HepG2 (cell line): Measurements from ENCODE around the gene BCL2L1. TPM values are rescaled to one million over a fixed set of nuclear protein-coding genes. Genes with fewer than 3 reads are reported as not detected.

Experiments used
- ATF3 ChIP-seq: sonication (generic); formaldehyde crosslinking; IDR thresholded peaks from 2 replicates; pipeline ENCODE4 v1.4.0; 2020; ENCODE audit warnings: missing genetic modification reagents
- GATA4 ChIP-seq: sonication (generic); IDR thresholded peaks from 2 replicates; pipeline ENCODE4 v1.6.1; 2016; ENCODE audit warnings: antibody characterized with exemption, low read depth, borderline replicate concordance
- JUNB ChIP-seq: sonication (generic); formaldehyde crosslinking; IDR thresholded peaks from 2 replicates; pipeline ENCODE4 v1.8.0; 2022; ENCODE audit warnings: missing genetic modification reagents, mild to moderate bottlenecking, borderline replicate concordance
- JUND ChIP-seq: sonication (generic); formaldehyde crosslinking; IDR thresholded peaks from 2 replicates; pipeline ENCODE4 v1.8.0; 2022; ENCODE audit warnings: mild to moderate bottlenecking, missing genetic modification reagents
- MAFK ChIP-seq, 2 experiments: IDR thresholded peaks in 1 of 2; conservative IDR thresholded peaks in 1 of 2; 2 replicates each; pipeline ENCODE4 v1.6.1; 2011; ENCODE audit warnings: improper control_type of control experiment in 2 of 2, low read length in 2 of 2
- MYPOP ChIP-seq: sonication (generic); formaldehyde crosslinking; IDR thresholded peaks from 2 replicates; pipeline ENCODE4 v1.8.1; 2023; ENCODE audit warnings: mild to moderate bottlenecking, moderate library complexity, missing genetic modification reagents
- NFRKB ChIP-seq: fragments of 450-650 bp; IDR thresholded peaks from 2 replicates; pipeline ENCODE4 v1.6.1; 2017
- PAXIP1 ChIP-seq: sonication (generic); formaldehyde crosslinking; conservative IDR thresholded peaks from 2 replicates; pipeline ENCODE4 v1.4.0; 2020; ENCODE audit warnings: mild to moderate bottlenecking, missing genetic modification reagents, moderate library complexity
- POLR2AphosphoS2 ChIP-seq: IDR thresholded peaks from 2 replicates; pipeline ENCODE4 v1.6.1; 2011; ENCODE audit warnings: low read depth, low read length, improper control_type of control experiment
- SP140L ChIP-seq: sonication (generic); formaldehyde crosslinking; IDR thresholded peaks from 2 replicates; pipeline ENCODE4 v1.4.0; 2020; ENCODE audit warnings: missing genetic modification reagents, borderline replicate concordance
- ZBTB10 ChIP-seq: sonication (generic); formaldehyde crosslinking; IDR thresholded peaks from 2 replicates; pipeline ENCODE4 v1.4.0; 2020; ENCODE audit warnings: missing genetic modification reagents, borderline replicate concordance
- ZBTB25 ChIP-seq: IDR thresholded peaks from 2 replicates; pipeline ENCODE4 v1.6.1; 2018; ENCODE audit warnings: missing genetic modification reagents
- ZBTB26 ChIP-seq: IDR thresholded peaks from 2 replicates; pipeline ENCODE4 v1.6.1; 2016; ENCODE audit warnings: missing compliant biosample characterization, missing genetic modification reagents, borderline replicate concordance
- ZFAT ChIP-seq: sonication (generic); formaldehyde crosslinking; conservative IDR thresholded peaks from 2 replicates; pipeline ENCODE4 v1.8.1; 2023; ENCODE audit warnings: missing genetic modification reagents, inconsistent platforms
- ZNF10 ChIP-seq: sonication (generic); formaldehyde crosslinking; IDR thresholded peaks from 2 replicates; pipeline ENCODE4 v1.4.0; 2020; ENCODE audit warnings: mild to moderate bottlenecking, low read depth, missing genetic modification reagents, borderline replicate concordance
- ZNF414 ChIP-seq: sonication (generic); formaldehyde crosslinking; IDR thresholded peaks from 2 replicates; pipeline ENCODE4 v1.5.0; 2020; ENCODE audit warnings: missing genetic modification reagents
- ZNF543 ChIP-seq: sonication (generic); formaldehyde crosslinking; IDR thresholded peaks from 2 replicates; pipeline ENCODE4 v1.4.0; 2020; ENCODE audit warnings: mild to moderate bottlenecking, missing genetic modification reagents
- polyA plus RNA-seq, 8 experiments: library from polyadenylated mRNA; depleted of rRNA in 3 of 8; stranded (reverse) in 7 of 8; unstranded in 1 of 8; fragments of >200 nt; fragmentation: Illumina TruSeq in 4 of 8; extraction: Trizol in 4 of 8; gene quantifications; 2 replicates each; pipeline versions ENCODE4 v1.2.1 to v1.2.3, GENCODE V29; 2011 to 2016; ENCODE audit warnings: low read depth in 4 of 8, missing spikeins in 1 of 8, mixed read lengths in 1 of 8; ENCODE audit not compliant: insufficient read depth in 1 of 8
- total RNA-seq, 5 experiments: library from RNA; depleted of rRNA; stranded (reverse); fragments of >200 nt; fragmentation: Illumina TruSeq; extraction: Trizol; gene quantifications; 2 replicates each; pipeline ENCODE4 v1.2.3, GENCODE V29; 2016; ENCODE audit warnings: low read depth in 1 of 5

BCL2L1 gene
- total and polyA plus RNA-seq, 2 of the 13 experiments (the other 11 are each of a cell fraction or from before 2014, with no cell fraction given) = 164 to 258 TPM

- TF ChIP-seq ZNF10 (CRISPR knock-in tag) (no peak), MAFK (conservative IDR thresholded peaks at IDR 0.05 in 1 of 2, IDR thresholded peaks at IDR 0.05 in 1 of 2; ENCODE audit: low read length in 2 of 2) (no peak), ZNF543 (CRISPR knock-in tag) (no peak; the same call in none of the 2 replicates), ATF3 (CRISPR knock-in tag) (no peak), GATA4 (0 out of 2 replicates have a peak, but pooled peaks have one; percentile 42), ZBTB26 (CRISPR knock-in tag) (peak; percentile 83), ZFAT (CRISPR knock-in tag) (no peak), POLR2AphosphoS2 (peak; percentile 93), ZBTB25 (CRISPR knock-in tag) (peak; percentile 12; the same call in 1 of the 2 replicates), ZBTB10 (CRISPR knock-in tag) (peak; percentile 52; the same call in 1 of the 2 replicates), NFRKB (no peak), MYPOP (no peak), ZNF414 (no peak; the same call in 1 of the 2 replicates), PAXIP1 (CRISPR knock-in tag) (peak; percentile 98), JUNB (CRISPR knock-in tag) (no peak), SP140L (CRISPR knock-in tag) (no peak), JUND (peak; percentile 61)
These were observed 58.6 kb downstream of the BCL2L1 start (continued) for GRCh38 chr20:31663838-31664695.
